ENCODE measurements around the gene POLD4.

Gene POLD4

GRCh38 chr11:67373648-67374570 lies 20.6 kb upstream of the POLD4 start:
- H3K27ac ChIP-seq: peak overlapping the region; percentile 93
- in situ Hi-C loops (cut with HindIII; ENCODE audit: low pct_ligation_motif_present, low sequenced_read_pairs): no loop called here
- DNase-seq: peak; percentile 93
- H3K36me3 ChIP-seq (replicated peaks): no peaks in the 10 kb centered on the region
- peak; percentile 47 for TF ChIP-seq CTCF (IDR thresholded peaks at IDR 0.05; ENCODE audit: low read depth, low read length, missing control alignments)
- H3K4me3 ChIP-seq (ENCODE audit: low read depth, low read length): peak overlapping the region; percentile 63
- no peaks in the 10 kb centered on the region for H3K27me3 ChIP-seq (replicated peaks)

- TF ChIP-seq CTCF (IDR thresholded peaks at IDR 0.05; ENCODE audit: low read depth, low read length, missing control alignments): no peak
- DNase-seq: peak; percentile 35
- in situ Hi-C loops (cut with HindIII; ENCODE audit: low pct_ligation_motif_present, low sequenced_read_pairs): no loop called here
- H3K36me3 ChIP-seq (replicated peaks): no peaks in the 10 kb centered on the region
- peak within 1 kb of the TSS; percentile 93 for H3K27ac ChIP-seq
- H3K4me3 ChIP-seq (ENCODE audit: low read depth, low read length): peak within 1 kb of the TSS; percentile 63
- no peaks in the 10 kb centered on the region for H3K27me3 ChIP-seq (replicated peaks)
Observed at GRCh38 chr11:67372993-67373647, 19.8 kb upstream of the POLD4 start, which contains the start of gene CLCF1. CLCF1 (minus strand) TSS chr11:67373598; CDS start chr11:67373539, 59 bp downstream.

GRCh38 chr11:67372321-67372992 lies 19.1 kb upstream of the POLD4 start:
- in situ Hi-C loops (cut with HindIII; ENCODE audit: low pct_ligation_motif_present, low sequenced_read_pairs): no loop called here
- TF ChIP-seq CTCF (IDR thresholded peaks at IDR 0.05; ENCODE audit: low read depth, low read length, missing control alignments): no peak

GRCh38 chr11:67371911-67372320 lies 18.6 kb upstream of the POLD4 start:
- Histone ChIP-seq H3K27ac (no peak overlapping the region), H3K36me3 (replicated peaks) (peaks cover 3% of the 10 kb centered on the region)

More at GRCh38 chr11:67372321-67372992, 19.1 kb upstream of the POLD4 start:
- Histone ChIP-seq H3K27ac (peak overlapping the region; percentile 93), H3K36me3 (replicated peaks) (peaks cover 3% of the 10 kb centered on the region), H3K4me3 (ENCODE audit: low read depth, low read length) (peak overlapping the region; percentile 63), H3K27me3 (replicated peaks) (no peaks in the 10 kb centered on the region)
- DNase-seq: no peak

More at GRCh38 chr11:67371911-67372320, 18.6 kb upstream of the POLD4 start:
- Histone ChIP-seq H3K27me3 (replicated peaks) (no peaks in the 10 kb centered on the region), H3K4me3 (ENCODE audit: low read depth, low read length) (peak overlapping the region; percentile 63)
- no peak for TF ChIP-seq CTCF (IDR thresholded peaks at IDR 0.05; ENCODE audit: low read depth, low read length, missing control alignments)
- in situ Hi-C loops (cut with HindIII; ENCODE audit: low pct_ligation_motif_present, low sequenced_read_pairs): no loop called here
- DNase-seq: no peak

Data from brain microvascular endothelial cell (primary cell).